HG03378 (cell line): ENCODE results near the gene KCNIP4.

Source experiments
- ATAC-seq: cut with Tn5 transposase; IDR thresholded peaks from one replicate; pipeline ENCODE4 v1.9.1; 2021; ENCODE audit warnings: mild to moderate bottlenecking, moderate library complexity; ENCODE audit not compliant: unreplicated experiment

KCNIP4 gene

DNA sequence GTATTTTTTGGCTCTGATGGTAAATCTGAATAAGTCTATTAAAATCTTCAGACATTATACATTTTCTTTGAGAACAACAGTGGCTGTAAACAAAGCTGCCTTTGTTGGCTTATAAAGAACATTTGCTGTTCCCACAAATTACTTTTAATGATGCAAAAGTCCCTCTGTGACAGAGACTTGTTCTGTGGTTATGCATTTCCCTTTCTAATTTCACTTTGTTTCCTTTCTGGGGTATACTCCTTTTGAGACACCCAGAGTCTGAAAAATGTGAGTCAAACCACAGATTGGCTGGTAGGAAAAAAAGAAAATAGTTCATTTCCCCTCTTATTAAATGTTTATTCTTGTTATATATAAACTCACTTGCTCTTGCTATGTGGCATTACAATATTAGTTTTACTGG lies 845.9 kb downstream of the KCNIP4 start:
- ATAC-seq: no peak

- ATAC-seq: no peak
Measured at GRCh38 chr4:21097865-21098264, 850.7 kb downstream of the KCNIP4 start.

DNA sequence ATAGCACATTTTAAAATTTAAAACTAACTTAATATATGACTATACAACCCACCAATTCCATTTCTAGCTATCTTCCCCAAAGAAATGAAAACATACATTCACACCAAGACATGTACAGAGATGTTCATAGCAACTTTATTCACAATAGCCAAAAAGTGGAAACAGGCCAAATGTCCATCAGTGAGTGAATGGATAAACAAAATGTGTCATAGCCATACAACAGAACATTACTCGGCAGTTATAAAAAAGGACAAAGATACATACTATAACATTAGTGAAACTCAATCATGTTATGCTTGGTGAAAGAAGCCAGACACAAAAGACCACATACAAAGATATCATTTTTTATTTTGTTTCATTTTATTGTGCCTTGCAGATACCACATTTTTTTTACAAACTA lies 851.5 kb downstream of the KCNIP4 start:
- no peak for ATAC-seq

DNA sequence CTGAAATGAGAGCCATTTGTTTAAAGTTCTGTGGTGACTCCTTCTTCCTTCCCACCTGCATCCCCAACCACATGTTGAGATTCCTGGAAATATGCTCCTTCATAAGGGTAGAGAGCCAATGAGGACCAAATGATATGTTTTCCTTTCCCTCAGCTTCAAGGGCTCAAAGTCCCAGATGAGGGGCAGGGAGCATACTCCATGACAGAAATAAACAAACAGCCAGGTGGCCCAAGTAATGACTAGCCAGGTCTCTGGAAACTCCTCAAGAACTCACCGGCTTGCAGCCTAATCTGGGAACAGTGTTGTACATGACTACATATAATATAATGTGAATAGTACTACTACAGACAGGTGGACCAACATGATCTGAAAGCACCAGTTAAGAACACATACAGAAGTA lies 856.0 kb downstream of the KCNIP4 start:
- no peak for ATAC-seq

DNA sequence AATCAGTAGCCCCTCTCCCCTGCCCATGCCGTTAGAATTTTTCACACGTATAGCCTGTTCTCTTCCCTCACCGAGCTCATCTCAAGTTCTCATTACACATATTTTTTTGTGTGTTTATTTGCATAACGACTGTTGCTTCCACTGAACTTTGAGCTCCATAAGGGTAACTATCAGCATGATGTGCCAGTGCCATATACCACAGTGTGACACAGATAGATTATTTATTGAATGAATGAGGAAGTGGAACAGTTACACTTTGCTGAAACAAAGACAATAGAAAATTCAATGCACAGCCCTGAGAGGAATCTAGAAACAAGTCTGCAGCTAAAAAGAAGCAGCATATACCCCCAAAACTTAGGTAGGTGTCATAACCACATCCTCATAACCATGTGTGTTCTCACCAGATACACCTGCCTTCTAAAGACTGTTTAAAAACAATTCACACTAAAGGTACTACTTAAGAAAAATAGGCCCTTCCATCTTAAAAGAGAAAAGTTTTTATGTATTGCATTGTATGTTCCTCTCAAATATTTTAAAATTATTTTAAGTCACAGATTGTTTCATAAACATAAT lies 858.4 kb downstream of the KCNIP4 start:
- no peak for ATAC-seq

- no peak for ATAC-seq
Measured at GRCh38 chr4:21083413-21083812, 865.2 kb downstream of the KCNIP4 start.

DNA sequence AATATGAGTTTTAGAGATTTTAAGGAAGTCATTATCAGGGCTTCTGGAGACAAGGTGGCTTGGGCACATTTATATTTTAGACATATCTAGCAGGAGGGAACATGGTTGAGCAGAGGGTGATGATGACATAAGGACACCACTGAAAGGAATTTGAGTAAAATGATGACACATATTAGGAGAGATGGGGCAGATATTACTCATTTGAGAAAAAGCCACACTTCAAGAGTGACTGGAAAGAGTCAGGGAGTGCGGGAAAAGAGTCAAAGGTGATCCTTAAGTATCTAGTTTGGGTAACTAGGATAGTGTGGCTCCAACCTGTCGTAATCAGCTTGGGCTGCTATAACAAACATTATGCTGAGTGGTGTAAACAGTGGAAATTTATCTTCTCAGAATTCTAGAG lies 870.6 kb downstream of the KCNIP4 start:
- ATAC-seq: no peak

- ATAC-seq: no peak
Measured at GRCh38 chr4:21067351-21067750, 881.2 kb downstream of the KCNIP4 start.

DNA sequence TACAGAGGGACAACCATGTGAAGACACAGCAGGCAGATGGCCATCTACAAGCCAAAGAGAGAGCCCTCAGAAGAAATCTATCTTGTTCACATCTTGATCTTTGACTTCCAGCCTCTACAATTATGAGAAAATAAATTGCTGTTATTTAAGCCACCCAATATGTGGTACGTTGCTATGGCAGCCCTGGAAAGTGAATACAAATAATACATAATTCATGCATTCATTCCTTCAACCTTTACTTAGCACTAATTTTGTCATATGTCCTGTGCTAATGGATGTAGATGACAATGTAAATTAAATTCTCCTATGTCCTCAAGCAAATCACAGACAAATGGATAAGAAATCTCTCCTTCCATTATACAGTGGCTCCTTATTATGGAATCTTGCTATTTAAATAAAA lies 886.7 kb downstream of the KCNIP4 start:
- no peak for ATAC-seq

DNA sequence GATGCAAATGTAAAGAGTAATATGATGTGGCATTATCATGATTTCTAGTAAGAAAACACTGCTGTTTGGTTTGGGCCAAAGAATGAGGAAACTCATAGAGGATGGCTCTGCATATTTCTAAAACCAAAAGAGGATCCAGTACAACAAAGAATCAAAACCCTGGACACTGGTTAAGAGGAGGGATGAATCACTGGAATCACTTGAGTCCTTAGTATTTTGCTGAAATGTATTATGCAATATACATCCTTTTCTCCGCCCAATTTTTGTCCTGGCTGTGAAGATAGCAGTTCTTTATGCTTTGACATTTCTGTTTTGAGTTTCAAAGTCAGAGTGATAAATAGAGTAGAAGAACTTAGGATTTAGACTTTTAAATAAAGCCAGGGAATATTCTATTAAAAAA lies 902.4 kb downstream of the KCNIP4 start:
- no peak for ATAC-seq

DNA sequence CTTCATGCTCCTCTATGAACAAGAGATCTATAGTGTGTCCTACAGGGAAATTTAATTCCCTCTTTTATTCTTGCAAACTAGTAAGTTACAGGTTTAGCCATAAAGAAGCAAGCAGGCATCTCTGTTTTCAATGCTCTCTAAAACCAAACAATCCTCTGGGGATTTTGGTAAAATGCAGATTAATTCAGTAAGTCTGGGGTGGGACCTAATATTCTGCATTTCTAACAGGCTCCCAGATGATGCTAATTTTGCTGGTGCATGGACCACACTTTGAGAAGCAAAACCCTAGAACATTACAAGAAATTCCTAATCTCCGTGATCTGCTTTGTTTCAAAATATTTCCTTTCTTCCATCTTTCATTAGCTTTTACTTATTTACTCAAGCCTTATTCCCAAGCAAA lies 903.5 kb downstream of the KCNIP4 start:
- no peak for ATAC-seq

DNA sequence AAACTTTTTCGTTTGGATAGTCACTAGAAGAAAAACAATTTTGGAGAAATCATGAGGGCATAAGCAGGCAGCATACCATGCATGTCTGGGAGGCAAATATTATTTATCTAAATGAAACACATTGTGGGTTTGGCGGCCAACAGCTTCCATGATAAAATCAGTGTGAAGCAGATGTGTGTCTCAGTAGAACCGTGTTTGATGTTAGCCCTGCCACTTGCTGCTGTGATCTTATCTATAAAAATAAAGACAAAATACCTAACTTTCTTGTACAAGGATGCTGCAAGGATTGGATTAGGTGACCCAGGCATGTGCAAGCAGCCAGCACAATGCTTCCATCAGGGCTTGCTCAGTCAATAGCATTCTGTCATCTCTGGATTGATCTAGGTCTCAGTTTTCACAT lies 906.9 kb downstream of the KCNIP4 start:
- no peak for ATAC-seq

DNA sequence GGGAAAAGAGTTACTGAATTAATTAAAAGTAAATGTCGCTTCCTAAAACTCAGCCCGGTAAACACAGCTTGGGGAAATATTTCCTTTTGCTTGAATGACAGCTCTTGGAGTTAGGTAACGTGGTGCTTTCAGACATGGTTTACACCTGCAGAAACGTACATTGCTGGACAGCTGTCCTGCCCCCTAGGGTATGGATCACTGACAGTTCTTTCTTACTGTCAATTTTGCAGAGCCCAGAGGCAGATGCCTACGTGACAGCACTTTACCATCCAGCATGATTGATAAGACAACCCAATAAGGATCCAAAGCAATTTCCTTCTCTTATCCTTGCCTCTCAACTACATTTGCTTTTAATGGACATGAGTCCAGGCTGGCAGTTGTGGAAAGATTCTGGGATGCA lies 913.8 kb downstream of the KCNIP4 start:
- no peak for ATAC-seq

- ATAC-seq: no peak
Measured at GRCh38 chr4:21032089-21032645, 916.4 kb downstream of the KCNIP4 start.

- ATAC-seq: no peak
Measured at GRCh38 chr4:21018817-21019216, 929.8 kb downstream of the KCNIP4 start.

DNA sequence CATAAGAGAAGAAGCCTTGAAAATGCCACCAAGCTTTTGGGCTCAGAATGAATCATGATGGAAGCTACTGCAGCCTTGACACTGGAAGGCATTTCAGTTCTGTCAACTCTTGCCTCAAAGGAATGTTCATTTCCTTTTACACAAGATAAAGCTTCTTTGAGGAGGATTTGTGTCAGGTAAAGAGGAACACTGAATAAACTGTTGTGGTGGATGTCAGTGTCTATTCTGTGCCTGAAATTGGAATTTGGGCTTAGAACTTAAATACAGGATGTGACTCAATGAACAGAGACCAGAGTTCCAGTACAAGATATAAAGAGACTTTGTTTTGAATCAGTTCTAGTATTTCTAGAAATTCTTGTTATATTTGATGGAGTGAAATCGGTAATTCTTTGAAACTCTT lies 935.1 kb downstream of the KCNIP4 start:
- no peak for ATAC-seq

GRCh38 chr4:21012851-21013331 lies 935.7 kb downstream of the KCNIP4 start:
- ATAC-seq: no peak

DNA sequence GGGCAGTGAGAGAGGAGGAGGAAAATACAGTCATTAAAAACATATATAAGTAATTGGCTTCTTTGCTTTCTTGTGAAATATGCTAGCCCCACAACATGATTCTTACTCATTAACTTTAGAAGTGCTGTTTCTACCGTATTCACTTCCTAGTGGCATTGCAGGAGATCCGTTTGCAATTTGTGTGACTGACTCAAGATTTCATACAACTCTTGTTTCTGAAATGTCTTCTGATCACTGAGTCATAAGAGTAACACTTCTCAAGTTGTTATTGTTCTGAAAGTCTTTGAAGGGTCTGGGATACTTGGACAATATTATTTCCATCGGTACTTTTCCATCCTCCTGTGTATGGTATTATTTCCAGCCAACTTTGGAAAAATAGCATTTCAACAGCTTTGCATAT lies 937.5 kb downstream of the KCNIP4 start:
- no peak for ATAC-seq

DNA sequence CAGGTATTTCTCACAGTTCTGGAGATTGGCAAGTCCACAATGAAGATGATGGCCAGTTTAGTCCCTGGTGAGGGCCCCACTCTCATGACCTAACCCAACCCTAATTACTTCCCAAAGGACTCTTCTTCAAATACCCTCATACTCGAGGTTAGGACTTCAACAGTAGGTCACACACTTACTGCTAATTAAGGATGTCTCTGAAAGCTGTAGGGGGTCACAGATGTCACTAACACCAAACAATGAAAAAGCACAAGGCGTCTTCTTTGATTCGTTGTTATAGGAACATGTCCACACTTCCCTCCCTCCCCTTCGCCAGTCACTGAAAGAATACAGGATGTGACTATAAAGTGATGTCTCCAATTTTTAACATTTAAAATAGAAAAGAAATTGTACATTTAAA lies 938.6 kb downstream of the KCNIP4 start:
- no peak for ATAC-seq

DNA sequence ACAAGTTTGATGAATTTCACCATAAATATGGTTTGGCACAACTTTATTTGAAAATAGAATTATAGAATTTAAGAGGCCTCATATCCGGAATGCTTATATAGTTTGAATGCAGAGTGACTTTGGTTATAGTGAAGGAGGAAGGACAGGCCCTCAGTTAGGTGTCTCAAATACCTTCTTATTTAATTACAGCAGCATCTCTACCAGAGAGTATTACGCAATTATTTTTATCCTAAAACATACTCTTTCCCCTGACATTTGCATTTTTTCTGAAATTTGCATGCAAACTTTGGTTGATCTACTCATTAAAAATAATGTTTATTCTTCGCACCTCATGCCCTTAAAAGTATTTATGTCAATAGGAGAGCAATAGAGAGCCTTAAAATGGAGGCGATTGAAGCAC lies 942.9 kb downstream of the KCNIP4 start:
- ATAC-seq: no peak

DNA sequence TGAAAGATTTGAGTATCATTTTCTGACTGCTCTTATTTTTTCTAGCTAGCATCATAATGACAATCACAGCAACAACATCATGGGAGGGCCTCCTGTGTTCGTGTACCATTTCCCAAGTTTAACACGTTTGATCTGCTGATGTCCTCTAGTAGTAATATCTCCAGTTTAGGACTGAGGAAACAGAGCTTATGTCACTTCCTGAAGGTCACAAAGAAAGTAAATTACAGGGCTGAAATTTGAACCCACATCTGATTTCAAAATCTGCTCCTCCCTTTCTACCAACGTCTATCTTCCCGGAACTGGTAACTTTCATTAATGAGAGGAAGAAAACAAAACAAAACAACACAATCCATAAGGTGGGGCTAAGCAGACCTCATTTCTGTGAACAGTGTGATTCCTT lies 945.6 kb downstream of the KCNIP4 start:
- no peak for ATAC-seq

- ATAC-seq: no peak
Measured at GRCh38 chr4:21002286-21002685, 946.3 kb downstream of the KCNIP4 start.

DNA sequence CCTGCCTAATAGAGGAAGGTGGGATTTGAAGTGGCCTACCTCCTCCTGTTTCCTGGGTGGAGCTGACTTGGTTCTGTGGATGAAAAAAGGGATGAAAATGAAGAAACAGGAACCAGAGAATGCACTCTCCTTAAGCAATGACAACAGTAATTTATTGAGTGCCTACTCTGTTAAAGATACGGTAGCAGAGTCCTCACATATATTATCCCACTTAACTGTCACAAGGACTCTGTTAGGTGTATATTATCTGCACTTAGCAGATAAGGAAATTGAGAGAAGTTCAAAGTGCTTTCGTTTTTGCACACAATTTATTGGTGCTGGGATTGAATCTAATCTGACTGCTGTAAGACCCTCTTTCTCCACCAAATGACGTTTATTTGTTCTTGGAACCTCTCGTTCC lies 947.1 kb downstream of the KCNIP4 start:
- ATAC-seq: no peak
